Heart right ventricle (tissue), 16 donors: ENCODE results near the gene PLA2G4E. TPM values are rescaled to one million over a fixed set of nuclear protein-coding genes. Genes with fewer than 3 reads are reported as not detected.

Experiments
- ATAC-seq, 8 donors: fragments of 200-7000 bp; cut with Tn5 transposase; one replicate each; pipeline ENCODE4 v1.9.1; 2020; ENCODE audit warnings: mild to moderate bottlenecking in 8 of 8, moderate library complexity in 8 of 8, moderate number of reproducible peaks in 1 of 8
- DNase-seq, 2 donors: peaks; one replicate each; pipeline ENCODE4 v3.0.0-alpha.2; 2020
- H3K27ac ChIP-seq, 10 donors: fragments of 200-600 bp; sonication (generic) in 2 of 10; one replicate each; pipeline versions ENCODE4 v1.5.0 to v1.8.0; 2020 to 2022; ENCODE audit warnings: mild to moderate bottlenecking in 3 of 10
- H3K27me3 ChIP-seq, 7 donors: fragments of 200-600 bp; one replicate each; pipeline ENCODE4 v1.8.0; 2021 to 2022; ENCODE audit warnings: mild to moderate bottlenecking in 2 of 7
- H3K36me3 ChIP-seq, 9 donors: fragments of 200-600 bp; sonication (generic) in 1 of 9; one replicate each; pipeline versions ENCODE4 v1.5.0 to v1.8.0; 2020 to 2022; ENCODE audit warnings: mild to moderate bottlenecking in 2 of 9
- H3K4me1 ChIP-seq, 9 donors: fragments of 200-600 bp; sonication (generic) in 1 of 9; one replicate each; pipeline versions ENCODE4 v1.5.0 to v1.8.0; 2020 to 2022; ENCODE audit warnings: mild to moderate bottlenecking in 4 of 9
- H3K4me3 ChIP-seq, 10 donors: fragments of 200-600 bp; sonication (generic) in 2 of 10; one replicate each; pipeline versions ENCODE4 v1.5.0 to v1.8.0; 2020 to 2022; ENCODE audit warnings: mild to moderate bottlenecking in 7 of 10, moderate library complexity in 2 of 10
- H3K9me3 ChIP-seq, 11 donors: fragments of 200-600 bp in 10 of 11; sonication (generic) in 2 of 11; one replicate each; pipeline versions ENCODE4 v1.5.0 to v1.8.0; 2013 to 2022; ENCODE audit warnings: mild to moderate bottlenecking in 2 of 11, control low read depth in 1 of 11, moderate library complexity in 1 of 11
- WGBS, 2 donors: extraction: QIAGEN DNeasy Blood & Tissue Kit; methylation state at CpG; one replicate each; pipeline ENCODE4 v1.1.7; 2013; ENCODE audit warnings: inconsistent platforms in 1 of 2; 5-methylcytosine and 5-hydroxymethylcytosine counted together
- intact Hi-C, 10 donors: fragments of 100-400 bp; cut with DNase I; formaldehyde crosslinking; loops; one replicate each; pipeline versions ENCODE4 v1.11.1 to v1.14.2; 2022
- polyA plus RNA-seq, 2 donors: library from polyadenylated mRNA; stranded (reverse); fragments of 200-250 nt; gene quantifications; one replicate each; pipeline ENCODE4 v1.2.3, GENCODE V29; 2013
- total RNA-seq, 10 donors: library from RNA; stranded (reverse); fragmentation: NEBNext Ultra II Directional in 3 of 10; extraction: Animal tissue kit (Norgen Biotek cat#: 25700) in 3 of 10; gene quantifications; one replicate each; pipeline versions ENCODE4 v1.2.1 to v1.2.4, GENCODE V29; 2021 to 2023
- TF ChIP-seq, protein P1 (sequence below), 9 donors: fragments of 200-600 bp; sonication (generic) in 2 of 9; IDR thresholded peaks; one replicate each; pipeline versions ENCODE4 v1.5.0 to v1.8.0; 2021 to 2022; ENCODE audit warnings: antibody characterized with exemption in 9 of 9, mild to moderate bottlenecking in 5 of 9, moderate library complexity in 1 of 9
- donor health status: Arrhythmogenic right ventricular cardiomyopathy.
- donor health status: ischemic (EF 13 %, LVEDD 7.1; RV severe dilation, severe dysfunction).
- donor health status: healthy with polysubstance abuse.
- donor health status: DM: no; HTN: yes; CAD: no.
- donor health status: DM: no; HTN: no; CAD: no.
- donor health status: ischemic (EF 25% LVEDD 6.9; RV normal size, moderate dysfunction).
- donor health status: ischemic (EF 25% LVEDD 5.7; RV mildly dilated, moderate dysfunction).
- donor health status: healthy.
- donor health status: DM: yes; HTN: yes; CAD: no.
- donor health status: Ischemic cardiomyopathy.
- donor health status: ischemic (EF 35%, LVEDD 5.7; RV mildly dilated, moderate dysfunction).
- donor health status: nonischemic (EF 11% LVEDD 7.7; RV severe dilation, severe dysfunction).
- donor health status: DM: yes; HTN: yes; CAD: no.
- donor health status: PGD.
- donor health status: ischemic (EF 29% LVEDD 5.4; RV normal size, mild dysfunction).
- donor health status: nonischemic (EF 23%, LVEDD 6.1; RV moderate dilation, normal function).

Gene PLA2G4E
- total and polyA plus RNA-seq, 12 donors = 0.05 to 0.79 (median 0.07) TPM; not detected in 7

GRCh38 chr15:41980654-41981323, 40.1 kb downstream of the PLA2G4E start:
- TF ChIP-seq, protein P1, sequence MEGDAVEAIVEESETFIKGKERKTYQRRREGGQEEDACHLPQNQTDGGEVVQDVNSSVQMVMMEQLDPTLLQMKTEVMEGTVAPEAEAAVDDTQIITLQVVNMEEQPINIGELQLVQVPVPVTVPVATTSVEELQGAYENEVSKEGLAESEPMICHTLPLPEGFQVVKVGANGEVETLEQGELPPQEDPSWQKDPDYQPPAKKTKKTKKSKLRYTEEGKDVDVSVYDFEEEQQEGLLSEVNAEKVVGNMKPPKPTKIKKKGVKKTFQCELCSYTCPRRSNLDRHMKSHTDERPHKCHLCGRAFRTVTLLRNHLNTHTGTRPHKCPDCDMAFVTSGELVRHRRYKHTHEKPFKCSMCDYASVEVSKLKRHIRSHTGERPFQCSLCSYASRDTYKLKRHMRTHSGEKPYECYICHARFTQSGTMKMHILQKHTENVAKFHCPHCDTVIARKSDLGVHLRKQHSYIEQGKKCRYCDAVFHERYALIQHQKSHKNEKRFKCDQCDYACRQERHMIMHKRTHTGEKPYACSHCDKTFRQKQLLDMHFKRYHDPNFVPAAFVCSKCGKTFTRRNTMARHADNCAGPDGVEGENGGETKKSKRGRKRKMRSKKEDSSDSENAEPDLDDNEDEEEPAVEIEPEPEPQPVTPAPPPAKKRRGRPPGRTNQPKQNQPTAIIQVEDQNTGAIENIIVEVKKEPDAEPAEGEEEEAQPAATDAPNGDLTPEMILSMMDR (IDR thresholded peaks at IDR 0.05) = no peak
- Histone ChIP-seq H3K4me3 (no peak overlapping the region), H3K9me3 (no peaks in the 10 kb centered on the region), H3K36me3 (no peaks in the 10 kb centered on the region), H3K27me3 (no peaks in the 10 kb centered on the region), H3K4me1 (peaks cover 0 to 35% (median 19%) of the 10 kb centered on the region in 9 donors), H3K27ac (peak overlapping the region in 6 of 10 donors; percentile 2 to 65 (median 26))
- DNase-seq (peak in 1 of 2 donors; percentile 51), ATAC-seq (peak; percentile 14 to 80 (median 64))
- intact Hi-C loops = no loop called here
- WGBS, 2 donors = 60 to 64% methylated on average over 7 of the region's 7 CpGs

GRCh38 chr15:41979493-41980266, 41.2 kb downstream of the PLA2G4E start:
- H3K27ac ChIP-seq = peak overlapping the region in 4 of 10 donors; percentile 4 to 65 (median 51)
- no peaks in the 10 kb centered on the region for H3K9me3 ChIP-seq
- H3K4me1 ChIP-seq = peaks cover 0 to 35% (median 19%) of the 10 kb centered on the region in 9 donors
- no peaks in the 10 kb centered on the region for H3K36me3 ChIP-seq
- no peaks in the 10 kb centered on the region for H3K27me3 ChIP-seq
- intact Hi-C loops = loop anchor here in 5 of 10 donors (10.0 kb wide), 4 partner anchors 65 to 205 kb away; partner anchors contain the start of genes JMJD7 (in 3 of the 5) and MAPKBP1 (in 1 of the 5)
- no peak for DNase-seq
- no peak for ATAC-seq
- WGBS, 2 donors = 77 to 86% methylated on average over 5 of the region's 5 CpGs
- TF ChIP-seq, protein P1 (IDR thresholded peaks at IDR 0.05) = no peak
- H3K4me3 ChIP-seq = no peak overlapping the region

GRCh38 chr15:41978534-41978933, 42.3 kb downstream of the PLA2G4E start:
- ATAC-seq (no peak), DNase-seq (no peak)
- Histone ChIP-seq H3K9me3 (no peaks in the 10 kb centered on the region), H3K4me1 (peaks cover 0 to 35% (median 19%) of the 10 kb centered on the region in 9 donors), H3K27me3 (no peaks in the 10 kb centered on the region), H3K27ac (no peak overlapping the region), H3K4me3 (no peak overlapping the region), H3K36me3 (no peaks in the 10 kb centered on the region)
- WGBS, 2 donors = 88 to 93% methylated on average over 4 of the region's 4 CpGs
- intact Hi-C loops = loop anchor here in 5 of 10 donors (10.0 kb wide), 4 partner anchors 64 to 204 kb away; partner anchors contain the start of genes JMJD7 (in 3 of the 5) and MAPKBP1 (in 1 of the 5)
- TF ChIP-seq, protein P1 (IDR thresholded peaks at IDR 0.05) = no peak

DNA sequence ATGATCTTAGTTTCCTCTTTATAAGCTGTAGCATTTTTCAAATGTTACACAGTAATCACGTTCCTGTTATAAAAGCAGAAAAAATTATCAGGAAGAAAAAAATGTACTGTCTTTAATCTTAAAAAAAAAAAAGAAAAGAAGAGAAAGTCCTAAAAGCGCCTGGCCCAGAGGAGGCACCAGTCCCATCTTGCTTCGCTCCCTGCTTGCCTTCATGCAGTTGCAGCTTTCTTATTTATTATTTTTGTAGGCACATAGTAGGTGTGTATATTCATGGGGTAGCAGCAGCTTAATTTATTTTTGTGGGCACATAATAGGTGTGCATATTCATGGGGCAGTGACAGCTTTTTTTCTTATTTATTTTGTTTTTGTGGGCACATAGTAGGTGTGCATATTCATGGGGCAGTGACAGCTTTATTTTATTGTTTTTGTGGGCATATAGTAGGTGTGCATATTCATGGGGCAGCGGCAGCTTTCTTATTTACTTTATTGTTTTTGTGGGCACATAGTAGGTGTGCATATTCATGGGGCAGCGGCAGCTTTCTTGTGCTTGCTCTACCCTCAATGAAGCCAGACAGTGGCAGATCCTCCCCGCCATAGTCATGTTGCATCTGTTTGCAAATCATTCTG, 43.0 kb downstream of the PLA2G4E start:
- H3K9me3 ChIP-seq = no peaks in the 10 kb centered on the region
- no peaks in the 10 kb centered on the region for H3K27me3 ChIP-seq
- intact Hi-C loops = loop anchor here in 5 of 10 donors (10.0 kb wide), 4 partner anchors 63 to 203 kb away; partner anchors contain the start of genes JMJD7 (in 3 of the 5) and MAPKBP1 (in 1 of the 5)
- no peak overlapping the region for H3K4me3 ChIP-seq
- TF ChIP-seq, protein P1 (IDR thresholded peaks at IDR 0.05) = no peak
- ATAC-seq (no peak), DNase-seq (no peak)
- 83 to 86% methylated on average over 6 of the region's 6 CpGs for WGBS, 2 donors
- H3K36me3 ChIP-seq = no peaks in the 10 kb centered on the region
- no peak overlapping the region for H3K27ac ChIP-seq
- H3K4me1 ChIP-seq = peaks cover 0 to 42% (median 19%) of the 10 kb centered on the region in 9 donors
